Lower leg skin (tissue), 4 donors: ENCODE results near the gene VWCE. TPM values are rescaled to one million over a fixed set of nuclear protein-coding genes. Genes with fewer than 3 reads are reported as not detected.
"Not testable (repeated sequence)": the region's sequence is repeated elsewhere in the genome, so short reads cannot be mapped to it uniquely, and the experiment has no call there.

ENCODE experiments used
- DNase-seq, 2 donors: peaks; one replicate each; pipeline ENCODE4 v3.0.0-alpha.2; 2019; ENCODE audit warnings: low spot score in 2 of 2
- H3K4me3 ChIP-seq: fragments of 200-600 bp; sonication (generic); 2 replicates; pipeline ENCODE4 v1.5.1; 2017; ENCODE audit warnings: mild to moderate bottlenecking, low read depth; ENCODE audit not compliant: poor library complexity, severe bottlenecking
- POLR2A ChIP-seq, 2 donors: fragments of 450-650 bp; IDR thresholded peaks; one replicate each; pipeline ENCODE4 v1.6.1; 2016 to 2017; ENCODE audit warnings: antibody characterized with exemption in 2 of 2, mild to moderate bottlenecking in 1 of 2, moderate library complexity in 1 of 2
- WGBS, 2 donors: methylation state at CpG; one replicate each; pipeline ENCODE4 v1.1.5; 2018; 5-methylcytosine and 5-hydroxymethylcytosine counted together
- intact Hi-C: fragments of 100-400 bp; cut with DNase I; formaldehyde crosslinking; loops from one replicate; pipeline ENCODE4 v1.15.0; 2023; ENCODE audit warnings: low total_unique reads
- total RNA-seq, 4 donors: library from RNA; depleted of rRNA; stranded (reverse); fragments of >200 nt; gene quantifications; one replicate each; pipeline ENCODE4 v1.1.0, GENCODE V29; 2016
- TF ChIP-seq, protein P1 (sequence below), 3 donors: fragments of 450-650 bp; IDR thresholded peaks; one replicate each; pipeline ENCODE4 v1.5.1; 2016; ENCODE audit warnings: antibody characterized with exemption in 3 of 3, mild to moderate bottlenecking in 3 of 3, moderate library complexity in 2 of 3

Gene VWCE
- total RNA-seq, 4 donors from 2014 or later = 0.22 to 0.68 TPM; not detected in 2

DNA sequence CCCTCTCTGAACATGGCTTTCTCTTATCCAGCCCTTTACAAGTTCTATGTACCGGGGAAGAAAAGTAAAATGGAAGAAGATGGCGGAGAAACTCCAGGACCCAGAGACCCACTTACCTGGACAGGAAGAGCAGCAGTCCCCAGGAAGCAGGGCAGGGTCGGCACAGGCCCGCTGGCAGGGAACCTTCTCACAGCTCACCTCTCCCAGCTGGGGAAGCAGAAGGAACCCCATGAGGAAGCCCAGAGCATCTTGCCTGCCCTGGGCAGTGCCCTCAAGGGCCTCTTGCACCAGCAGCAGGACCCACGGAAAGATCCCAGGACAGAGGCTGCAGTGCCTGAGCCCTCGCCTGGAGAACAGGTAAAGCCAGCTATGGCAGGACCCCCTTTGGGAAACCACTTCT, 30.7 kb downstream of the VWCE start:
- TF ChIP-seq, protein P1, sequence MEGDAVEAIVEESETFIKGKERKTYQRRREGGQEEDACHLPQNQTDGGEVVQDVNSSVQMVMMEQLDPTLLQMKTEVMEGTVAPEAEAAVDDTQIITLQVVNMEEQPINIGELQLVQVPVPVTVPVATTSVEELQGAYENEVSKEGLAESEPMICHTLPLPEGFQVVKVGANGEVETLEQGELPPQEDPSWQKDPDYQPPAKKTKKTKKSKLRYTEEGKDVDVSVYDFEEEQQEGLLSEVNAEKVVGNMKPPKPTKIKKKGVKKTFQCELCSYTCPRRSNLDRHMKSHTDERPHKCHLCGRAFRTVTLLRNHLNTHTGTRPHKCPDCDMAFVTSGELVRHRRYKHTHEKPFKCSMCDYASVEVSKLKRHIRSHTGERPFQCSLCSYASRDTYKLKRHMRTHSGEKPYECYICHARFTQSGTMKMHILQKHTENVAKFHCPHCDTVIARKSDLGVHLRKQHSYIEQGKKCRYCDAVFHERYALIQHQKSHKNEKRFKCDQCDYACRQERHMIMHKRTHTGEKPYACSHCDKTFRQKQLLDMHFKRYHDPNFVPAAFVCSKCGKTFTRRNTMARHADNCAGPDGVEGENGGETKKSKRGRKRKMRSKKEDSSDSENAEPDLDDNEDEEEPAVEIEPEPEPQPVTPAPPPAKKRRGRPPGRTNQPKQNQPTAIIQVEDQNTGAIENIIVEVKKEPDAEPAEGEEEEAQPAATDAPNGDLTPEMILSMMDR (IDR thresholded peaks at IDR 0.05) = no peak
- TF ChIP-seq POLR2A (IDR thresholded peaks at IDR 0.05) = no peak
- no peak for DNase-seq
- WGBS, 2 donors = 90 to 91% methylated on average over 6 of the region's 6 CpGs
- H3K4me3 ChIP-seq = no peak overlapping the region
- intact Hi-C loops = no loop called here

DNA sequence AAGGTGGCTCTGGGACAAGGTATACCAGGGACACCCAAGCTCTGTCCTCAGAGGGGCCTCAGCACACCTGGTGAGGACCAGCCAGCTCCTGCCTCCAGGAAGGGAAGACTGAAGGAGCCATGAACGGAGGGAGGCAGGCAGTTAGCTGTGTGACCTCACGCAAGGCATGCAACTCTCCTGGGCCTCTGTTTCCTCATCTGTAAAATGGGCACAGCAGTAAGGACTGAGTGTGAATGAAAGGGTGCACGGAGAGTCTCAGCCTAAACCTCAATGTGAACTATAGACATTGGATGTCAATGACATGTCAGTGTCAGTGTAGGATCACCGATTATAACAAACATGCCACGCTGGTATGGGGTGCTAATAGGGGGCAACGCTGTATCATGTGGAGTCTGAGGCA, 35.8 kb downstream of the VWCE start:
- intact Hi-C loops = loop anchor here (10.0 kb wide), 1 partner anchor 125 kb away; no protein-coding TSS in a partner anchor
- DNase-seq = no peak
- 93 to 96% methylated on average over 6 of the region's 6 CpGs for WGBS, 2 donors
- no peak overlapping the region for H3K4me3 ChIP-seq
- TF ChIP-seq, protein P1 (IDR thresholded peaks at IDR 0.05) = no peak
- TF ChIP-seq POLR2A (IDR thresholded peaks at IDR 0.05) = no peak

DNA sequence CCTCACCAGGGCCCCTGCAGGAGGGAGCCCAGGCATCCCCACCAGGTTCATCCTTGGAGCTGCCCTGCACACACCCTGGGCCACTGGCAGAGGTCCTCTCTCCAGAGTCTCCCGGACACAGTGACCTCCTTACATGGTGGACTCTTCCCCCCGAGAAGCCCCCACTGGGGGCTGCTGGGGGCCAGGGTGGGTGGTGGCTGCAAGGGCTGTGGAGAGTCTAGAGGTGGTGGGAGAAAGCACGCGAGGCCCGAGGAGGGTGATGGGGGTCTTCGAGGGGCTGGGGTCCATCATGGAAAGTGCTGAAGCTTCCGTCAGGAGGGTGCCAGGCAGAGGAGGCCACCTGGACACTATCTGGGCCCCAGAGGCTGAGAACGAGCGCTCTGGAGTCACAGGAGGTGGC, 36.6 kb downstream of the VWCE start:
- intact Hi-C loops = loop anchor here (10.0 kb wide), 1 partner anchor 126 kb away; no protein-coding TSS in a partner anchor
- no peak overlapping the region for H3K4me3 ChIP-seq
- 88 to 94% methylated on average over 9 of the region's 9 CpGs for WGBS, 2 donors
- no peak for DNase-seq
- TF ChIP-seq, protein P1 (IDR thresholded peaks at IDR 0.05) = no peak
- TF ChIP-seq POLR2A (IDR thresholded peaks at IDR 0.05) = no peak

DNA sequence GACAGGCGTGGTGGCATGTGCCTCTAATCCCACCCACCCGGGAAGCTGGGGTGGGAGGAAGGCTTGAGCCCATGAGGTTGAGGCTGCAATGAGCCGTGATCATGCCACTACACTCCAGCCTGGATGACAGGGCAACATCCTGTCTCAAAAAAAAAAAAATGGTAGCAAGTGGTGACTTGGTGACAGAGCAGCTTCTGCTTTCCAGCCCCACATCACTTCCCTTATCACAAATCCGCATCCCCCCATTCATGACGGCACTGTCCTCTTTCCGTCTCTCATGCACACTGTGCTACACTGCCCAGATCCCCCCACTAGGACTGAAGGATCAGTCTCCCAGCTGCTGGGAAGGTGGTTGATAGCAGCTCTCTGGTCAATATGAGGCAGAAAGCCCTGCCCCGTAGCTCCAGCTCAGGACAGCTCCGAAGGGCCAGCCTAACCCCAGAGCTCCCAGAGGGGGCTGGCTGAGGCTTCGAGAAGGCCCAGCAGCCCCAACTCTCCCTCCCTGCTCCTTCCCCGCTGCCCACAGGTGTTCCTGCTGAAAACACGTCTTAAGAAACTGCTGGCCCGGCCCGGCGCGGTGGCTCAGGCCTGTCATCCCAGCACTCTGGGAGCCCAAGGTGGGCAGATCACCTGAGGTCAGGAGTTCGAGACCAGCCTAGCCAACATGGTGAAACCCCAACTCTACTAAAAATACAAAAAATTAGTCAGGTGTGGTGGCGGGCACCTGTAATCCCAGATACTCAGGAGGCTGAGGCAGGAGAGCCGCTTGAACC, 38.2 kb downstream of the VWCE start:
- WGBS, 2 donors = 94 to 95% methylated on average over 16 to 18 of the region's 18 CpGs
- no peak for TF ChIP-seq POLR2A (IDR thresholded peaks at IDR 0.05)
- TF ChIP-seq, protein P1 (IDR thresholded peaks at IDR 0.05) = no peak
- DNase-seq = no peak
- H3K4me3 ChIP-seq = no peak overlapping the region
- intact Hi-C loops = loop anchor here (10.0 kb wide), 1 partner anchor 128 kb away; no protein-coding TSS in a partner anchor

DNA sequence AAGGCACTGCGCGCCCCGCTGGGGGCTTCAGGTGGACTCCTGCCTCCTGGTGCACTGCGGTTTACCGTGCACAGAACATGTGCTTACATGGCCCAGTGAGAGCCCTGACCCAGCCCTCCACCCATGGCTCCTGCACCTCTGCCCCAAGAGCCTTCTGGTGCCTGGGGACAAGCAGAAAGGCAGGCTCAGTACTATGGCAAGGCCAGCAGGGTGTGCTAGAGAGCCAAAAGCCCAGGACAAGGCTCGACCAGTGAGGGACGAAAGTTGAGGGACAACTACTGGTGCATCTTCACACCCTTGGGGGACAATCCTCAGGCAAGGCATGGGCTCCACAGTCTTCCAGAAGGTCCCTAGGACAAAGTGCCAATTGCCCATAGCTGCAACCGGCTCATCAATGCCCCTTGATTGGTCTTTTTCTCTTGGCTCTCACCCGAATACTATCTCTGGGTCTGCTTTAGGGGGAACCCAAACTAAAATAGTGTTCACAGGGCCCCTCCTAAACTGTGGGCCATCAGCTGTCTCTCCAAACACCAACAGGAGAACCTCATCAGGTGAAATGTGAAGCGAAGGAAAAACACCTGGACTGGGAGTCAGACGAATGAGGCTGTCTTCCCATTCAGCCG, 40.6 kb downstream of the VWCE start:
- 52% methylated on average over 12 of the region's 12 CpGs for WGBS, 2 donors
- intact Hi-C loops = loop anchor here (10.0 kb wide), 1 partner anchor 130 kb away; no protein-coding TSS in a partner anchor
- peak in 1 of 2 donors; percentile 26 for DNase-seq

DNA sequence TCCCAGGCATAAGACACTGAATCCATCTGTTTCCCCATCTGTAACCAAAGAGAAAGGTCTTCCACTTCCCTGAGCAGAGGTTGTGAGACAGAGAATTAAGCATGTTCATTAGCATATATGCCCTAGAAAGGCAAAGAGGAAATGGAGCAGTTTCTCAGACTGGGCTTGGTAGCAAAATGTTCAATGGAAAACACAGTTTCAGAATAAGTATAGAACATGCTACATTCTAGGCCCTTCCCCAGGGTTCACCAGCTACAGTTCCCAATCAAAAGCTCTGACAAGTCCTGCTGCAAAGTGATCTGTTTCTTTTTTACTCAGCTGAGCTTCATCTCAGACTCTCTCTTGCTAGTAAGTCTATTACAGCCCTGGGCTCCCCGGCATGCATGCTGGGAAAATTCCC, 42.8 kb downstream of the VWCE start:
- not testable (repeated sequence) for DNase-seq, H3K4me3 ChIP-seq
- intact Hi-C loops = loop anchor here (10.0 kb wide), 1 partner anchor 132 kb away; no protein-coding TSS in a partner anchor
- WGBS, 2 donors = 50 to 85% methylated on average over 1 of the region's 1 CpG

More for the DNA sequence above, 40.6 kb downstream of the VWCE start:
- TF ChIP-seq, protein P1 (IDR thresholded peaks at IDR 0.05) = peak in 1 of 3 donors; percentile 46
- TF ChIP-seq POLR2A (IDR thresholded peaks at IDR 0.05) = no peak
- H3K4me3 ChIP-seq = no peak overlapping the region

DNA sequence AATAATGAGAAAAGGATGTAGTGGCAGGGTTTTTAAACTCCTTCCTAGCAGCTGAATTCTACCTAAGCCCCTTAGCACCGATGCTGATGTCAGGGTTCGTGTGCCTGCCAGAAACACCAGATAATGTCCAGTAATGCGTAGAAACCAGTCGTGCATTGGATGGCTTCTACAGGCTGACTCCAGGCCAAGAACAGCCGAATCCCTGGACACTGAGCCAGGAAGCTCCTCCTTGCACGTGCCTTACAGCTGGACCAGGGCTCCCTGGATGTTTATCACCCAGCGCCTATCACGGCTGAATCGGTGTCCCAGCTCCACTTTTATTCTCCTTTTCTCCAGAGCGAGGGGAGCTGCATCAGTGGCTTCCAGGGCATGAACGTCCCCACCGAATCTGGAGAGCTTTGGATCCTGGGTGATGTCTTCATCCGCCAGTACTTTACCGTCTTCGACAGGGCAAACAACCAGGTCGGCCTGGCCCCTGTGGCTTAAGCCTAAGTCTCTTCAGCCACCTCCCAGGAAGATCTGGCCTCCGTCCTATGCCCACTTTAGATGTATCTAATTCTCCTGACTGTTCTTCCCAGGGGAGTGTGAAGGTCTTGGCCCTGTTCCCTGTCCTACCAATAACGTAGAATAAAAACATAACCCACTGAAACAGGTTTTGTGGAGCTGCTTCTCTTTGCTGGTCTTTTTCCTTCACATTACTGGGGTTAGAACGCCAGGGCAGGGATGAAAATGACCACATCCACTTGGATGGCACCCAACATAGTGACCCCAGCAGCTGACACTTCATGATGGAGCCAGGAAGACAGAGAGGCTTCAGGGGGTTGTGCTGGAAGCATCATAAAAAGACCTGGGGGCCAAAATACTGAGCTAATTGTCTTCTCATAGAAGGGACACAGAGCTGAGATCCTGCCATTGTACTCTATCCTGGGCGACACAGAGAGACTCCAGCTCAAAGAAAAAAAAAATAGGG, 44.0 kb downstream of the VWCE start:
- not testable (repeated sequence) for DNase-seq, H3K4me3 ChIP-seq
- WGBS, 2 donors = 66 to 80% methylated on average over 20 of the region's 20 CpGs
- intact Hi-C loops = loop anchor here (10.0 kb wide), 1 partner anchor 134 kb away; no protein-coding TSS in a partner anchor

DNA sequence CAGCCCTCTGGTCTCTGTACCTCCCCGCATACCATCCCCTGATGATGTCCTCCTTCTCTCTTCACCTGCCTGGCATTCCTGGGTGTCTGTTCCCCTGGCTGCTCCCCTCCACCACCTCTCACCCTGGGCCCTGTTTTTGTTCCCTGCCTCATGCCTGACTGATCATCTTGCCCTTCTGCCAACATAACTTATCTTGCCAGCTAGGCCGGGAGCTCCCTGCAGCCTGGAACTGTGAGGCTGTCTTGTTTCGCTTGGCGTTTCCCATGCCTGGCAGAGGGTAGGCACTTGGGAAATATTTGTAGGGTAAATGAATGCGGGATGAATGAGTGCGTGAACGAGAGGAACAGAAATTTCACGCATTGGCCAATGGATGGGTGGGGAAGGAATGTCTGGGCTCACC, 45.9 kb downstream of the VWCE start:
- intact Hi-C loops, DNase-seq, H3K4me3 ChIP-seq: not testable (repeated sequence)
- WGBS, 2 donors = 61 to 66% methylated on average over 8 of the region's 8 CpGs
